NCI-H446 treated with DMSO at 0.1 percent for 48 hours (cell line): ENCODE results near the gene ARL5B.
A peak's percentile ranks its signal among the peaks of the same experiment; 100 is the strongest.

Experiments used
- DNase-seq: peaks from one replicate; lab custom pipeline; 2025; lab: John Stamatoyannopoulos, UW

Gene ARL5B

GRCh38 chr10:18658271-18659124 is 733 bp upstream of the ARL5B start:
- no peak for DNase-seq

DNA sequence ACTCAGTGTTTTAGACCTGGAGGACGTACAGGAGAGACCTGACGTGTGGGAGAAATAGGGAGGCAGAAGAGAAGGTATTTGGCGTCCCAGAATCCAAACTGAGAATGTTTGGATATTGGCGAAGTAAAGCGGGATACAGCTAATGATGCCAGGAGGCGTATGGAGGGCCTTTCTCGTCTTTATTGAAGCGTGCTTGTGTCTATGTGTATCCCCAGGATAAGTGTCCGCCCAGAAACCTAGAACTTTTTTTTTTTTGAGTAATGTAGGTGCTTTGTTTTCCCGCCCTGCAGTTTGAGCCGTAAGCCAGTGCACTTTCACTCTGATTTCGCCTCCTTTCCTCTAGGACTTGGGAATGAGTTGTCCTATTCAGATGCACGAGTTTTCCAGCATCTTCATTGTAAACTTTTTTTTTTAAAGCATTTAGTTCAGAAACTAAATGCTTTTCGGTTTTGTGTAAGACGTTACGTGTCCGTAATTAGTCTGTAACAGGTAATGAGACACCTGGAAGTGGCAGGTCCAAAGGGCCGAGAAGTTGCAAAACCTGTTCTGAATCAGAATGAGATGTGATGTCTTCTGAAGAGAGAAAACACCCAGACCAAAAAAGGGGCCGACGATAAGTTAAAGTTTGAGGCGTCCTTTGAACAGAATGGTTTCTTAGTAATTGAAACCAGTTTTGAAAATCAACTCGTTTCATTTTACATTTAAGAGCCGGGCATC is 746 bp downstream of the ARL5B start:
- DNase-seq: no peak

DNA sequence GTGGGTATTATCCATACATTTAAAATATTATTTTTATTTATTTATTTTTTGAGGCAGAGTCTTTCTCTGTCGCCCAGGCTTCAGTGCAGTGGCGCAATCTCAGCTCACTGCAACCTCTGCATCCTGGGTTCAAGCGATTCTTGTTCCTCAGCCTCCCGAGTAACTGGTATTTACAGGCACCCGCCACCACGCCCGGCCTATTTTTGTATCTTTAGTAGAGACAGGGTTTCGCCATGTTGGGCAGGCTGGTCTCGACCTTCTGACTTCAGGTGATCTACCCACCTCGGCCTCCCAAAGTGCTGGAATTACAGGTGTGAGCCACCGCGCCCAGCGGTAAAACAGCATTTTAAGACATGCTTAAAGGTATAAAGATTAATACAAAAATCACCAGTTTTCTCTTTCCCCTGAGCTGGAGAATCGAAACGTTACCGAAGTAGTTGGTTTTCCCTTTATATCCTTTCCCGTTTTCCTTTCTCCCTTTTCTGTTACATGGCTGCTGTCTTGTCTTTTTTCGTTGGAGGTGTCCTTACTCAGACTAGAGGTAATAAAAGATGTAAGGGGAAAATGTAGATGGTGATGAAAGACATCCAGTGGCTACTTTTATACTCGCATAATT is 1.7 kb downstream of the ARL5B start:
- DNase-seq: no peak

- DNase-seq: no peak
Measured at GRCh38 chr10:18664841-18665478, 5.7 kb downstream of the ARL5B start.

DNA sequence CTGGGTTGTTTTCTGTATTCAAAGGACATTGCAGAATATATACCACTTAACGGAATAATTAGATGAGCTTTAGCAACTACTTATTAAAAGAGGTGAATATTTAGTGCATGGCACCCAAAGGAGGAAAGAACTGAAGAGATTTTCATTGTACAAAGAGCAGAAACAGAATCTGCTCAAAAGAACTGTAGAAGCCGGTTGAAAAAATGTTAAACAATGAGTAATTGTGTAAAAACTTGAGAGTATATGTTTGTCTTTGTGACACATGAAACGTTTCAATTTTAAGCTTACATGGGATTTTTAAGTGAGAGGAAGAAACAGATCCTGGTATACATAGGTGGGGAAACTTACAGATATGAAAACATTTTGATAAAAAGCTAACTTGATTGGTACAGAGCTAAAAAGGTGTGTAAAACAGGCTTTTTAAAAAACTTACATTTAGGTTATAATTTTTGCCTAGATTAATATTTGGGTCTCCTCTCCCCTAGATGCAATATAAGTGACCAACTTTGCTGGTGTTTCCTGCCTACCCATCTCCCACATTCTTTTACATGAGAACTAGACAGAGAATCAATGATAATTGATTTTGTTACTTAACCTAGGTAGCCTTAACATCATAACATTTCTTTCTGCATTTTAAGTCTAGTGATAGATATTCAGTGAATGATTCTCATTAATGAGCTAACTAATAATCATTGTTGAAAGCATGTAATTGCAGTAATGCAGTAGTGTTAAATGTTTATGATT is 6.8 kb downstream of the ARL5B start:
- no peak for DNase-seq

GRCh38 chr10:18666810-18667209 is 7.6 kb downstream of the ARL5B start:
- no peak for DNase-seq

DNA sequence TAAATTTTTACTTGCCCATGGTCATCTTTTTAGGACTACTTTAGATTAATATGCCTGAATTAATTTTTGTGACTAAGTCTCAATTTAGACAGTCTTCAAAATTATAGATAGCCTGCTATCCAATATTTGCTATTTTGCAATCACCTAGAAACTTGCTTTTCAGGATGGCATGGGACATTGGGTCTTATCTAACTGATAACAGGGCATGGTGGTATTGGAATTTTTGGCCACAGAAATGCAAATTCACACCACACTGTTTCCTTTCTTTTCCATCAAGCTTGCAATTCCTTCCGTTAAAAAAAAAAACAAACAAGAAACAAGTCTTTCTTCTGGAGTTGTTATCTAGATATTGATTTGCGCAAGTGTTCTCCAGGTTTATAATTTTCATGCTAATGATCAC is 8.8 kb downstream of the ARL5B start:
- DNase-seq: no peak

GRCh38 chr10:18675086-18675801 is 16.0 kb downstream of the ARL5B start:
- no peak for DNase-seq

DNA sequence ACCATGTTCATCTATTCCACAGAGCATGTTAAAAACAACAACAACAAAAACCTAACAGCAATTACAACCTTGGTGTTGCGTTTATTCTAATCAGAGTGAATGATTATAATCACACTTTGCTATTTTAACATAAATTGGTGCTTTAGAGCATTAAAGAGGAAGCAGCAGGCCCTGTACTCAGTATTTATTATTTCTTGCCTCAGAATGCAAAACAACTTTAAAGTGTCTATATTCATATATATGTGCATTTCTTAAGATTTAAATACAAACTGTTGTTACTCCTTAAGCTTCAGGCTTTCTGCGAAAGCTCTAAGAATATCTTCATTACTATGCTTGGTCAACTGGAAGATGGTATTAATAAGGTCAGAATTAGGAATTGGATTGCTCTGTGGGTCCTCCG is 21.5 kb downstream of the ARL5B start:
- no peak for DNase-seq

DNA sequence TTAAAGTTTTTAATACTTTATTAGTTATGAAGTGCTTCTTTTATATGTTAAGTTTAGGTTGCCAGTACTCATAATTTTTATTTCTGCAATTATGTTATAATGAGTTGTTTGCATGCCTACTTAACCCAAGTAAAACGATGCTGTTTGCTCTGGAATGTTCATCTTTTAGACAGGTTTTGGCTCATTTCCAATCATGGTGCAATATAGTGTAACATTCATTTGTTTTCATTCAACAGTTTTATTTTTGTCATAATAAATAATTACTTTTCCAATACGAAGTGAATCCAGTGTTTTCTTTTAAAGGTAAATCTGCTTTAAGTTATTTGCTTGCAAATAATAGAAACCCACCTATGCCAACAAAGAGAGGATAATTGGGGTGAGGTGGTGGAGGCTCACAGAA is 22.1 kb downstream of the ARL5B start:
- no peak for DNase-seq

- DNase-seq: no peak
Measured at GRCh38 chr10:18681971-18682411, 22.8 kb downstream of the ARL5B start.

- no peak for DNase-seq
Measured at GRCh38 chr10:18683427-18683826, 24.2 kb downstream of the ARL5B start.

GRCh38 chr10:18684416-18684815 is 25.2 kb downstream of the ARL5B start:
- no peak for DNase-seq

GRCh38 chr10:18684953-18685352 is 25.7 kb downstream of the ARL5B start:
- no peak for DNase-seq

DNA sequence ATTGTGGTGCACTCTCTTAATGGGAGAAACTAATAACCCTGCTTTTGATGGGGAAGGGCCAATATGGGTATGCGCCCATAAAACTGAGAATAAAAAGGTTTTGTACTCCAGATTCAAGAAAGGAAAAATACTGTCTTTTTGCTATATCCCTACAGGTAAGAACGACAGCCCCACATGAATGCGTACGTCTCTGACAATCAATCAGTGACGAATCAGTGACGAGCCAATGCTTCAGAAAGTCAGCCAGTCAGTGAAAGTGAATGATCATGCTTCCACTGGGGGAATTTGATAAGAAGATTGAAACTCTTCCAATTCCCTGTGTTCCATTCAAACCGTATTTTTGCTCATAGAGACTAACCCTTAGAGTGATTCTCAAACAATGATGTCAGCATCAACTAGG is 26.3 kb downstream of the ARL5B start:
- DNase-seq: no peak

DNA sequence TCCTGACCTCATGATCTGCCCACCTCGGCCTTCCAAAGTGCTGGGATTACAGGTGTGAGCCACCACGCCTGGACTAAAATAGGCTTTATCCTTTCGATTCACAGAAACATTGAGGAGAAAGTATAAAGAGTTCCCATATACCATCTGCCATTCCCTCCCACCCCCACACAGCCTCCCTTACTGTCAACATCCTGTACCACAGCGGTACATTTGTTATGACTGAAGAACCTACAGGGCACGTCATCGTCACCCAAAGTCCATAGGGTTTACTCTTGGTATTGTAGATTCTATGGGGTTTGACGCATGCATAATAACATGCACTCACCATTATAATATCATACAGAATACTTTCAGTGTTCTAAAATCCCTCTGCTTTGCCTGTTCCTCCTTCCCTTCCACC is 28.0 kb downstream of the ARL5B start:
- no peak for DNase-seq

DNA sequence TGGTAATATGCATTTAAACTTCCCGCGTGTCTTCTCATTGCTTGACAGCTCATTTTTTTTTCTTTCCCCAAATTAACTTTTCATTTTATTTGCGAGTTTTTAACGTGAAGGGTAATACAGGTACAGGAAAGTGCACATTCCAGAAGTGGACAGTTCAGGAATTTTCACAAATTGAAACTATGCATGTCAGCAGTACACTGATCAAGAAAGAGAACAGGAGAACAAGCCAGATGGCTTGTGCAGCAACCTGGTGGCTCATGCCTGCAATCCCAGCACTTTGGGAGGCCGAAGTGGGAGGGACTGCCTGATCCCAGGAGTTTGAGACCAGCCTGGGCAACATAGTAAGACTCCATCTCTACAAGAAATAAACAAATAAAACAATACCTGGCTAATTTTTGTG is 28.5 kb downstream of the ARL5B start:
- DNase-seq: no peak

DNA sequence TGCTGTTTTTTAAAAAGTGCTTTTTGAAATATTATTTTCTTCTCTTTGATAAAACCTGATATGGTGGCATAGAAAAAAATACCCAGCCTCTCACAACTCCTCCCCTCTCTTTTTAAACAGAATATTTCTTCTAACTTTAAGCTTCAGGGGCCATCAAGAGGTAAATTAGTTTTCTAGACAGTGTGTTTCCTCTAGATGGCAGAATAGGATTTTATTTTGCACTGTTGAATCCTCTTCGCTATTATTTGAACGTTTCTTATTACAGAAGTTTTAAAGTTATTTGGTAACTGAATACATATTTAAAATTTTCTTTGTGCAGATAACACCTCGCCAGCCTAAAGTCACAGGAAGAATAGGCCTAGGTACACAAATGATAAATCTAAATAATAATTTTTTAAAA is 30.3 kb downstream of the ARL5B start:
- peak; percentile 2 for DNase-seq

DNA sequence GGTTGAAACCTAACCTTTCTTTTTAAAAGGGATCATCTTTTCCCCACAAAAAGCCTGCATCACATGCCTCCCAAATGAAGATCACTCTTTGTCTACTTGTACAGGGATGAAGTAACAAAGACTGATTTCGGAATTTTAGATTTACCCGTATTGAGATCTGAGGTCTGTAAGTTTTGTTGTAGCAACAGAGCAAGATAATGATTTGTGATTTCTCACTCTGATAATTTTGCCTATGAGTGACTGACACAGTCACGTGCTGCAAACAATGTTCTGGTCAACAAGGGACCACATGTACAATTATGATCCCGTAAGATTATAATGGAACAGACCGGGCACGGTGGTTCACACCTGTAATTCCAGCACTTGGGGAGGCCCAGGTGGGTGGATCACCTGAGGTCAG is 31.3 kb downstream of the ARL5B start:
- no peak for DNase-seq

DNA sequence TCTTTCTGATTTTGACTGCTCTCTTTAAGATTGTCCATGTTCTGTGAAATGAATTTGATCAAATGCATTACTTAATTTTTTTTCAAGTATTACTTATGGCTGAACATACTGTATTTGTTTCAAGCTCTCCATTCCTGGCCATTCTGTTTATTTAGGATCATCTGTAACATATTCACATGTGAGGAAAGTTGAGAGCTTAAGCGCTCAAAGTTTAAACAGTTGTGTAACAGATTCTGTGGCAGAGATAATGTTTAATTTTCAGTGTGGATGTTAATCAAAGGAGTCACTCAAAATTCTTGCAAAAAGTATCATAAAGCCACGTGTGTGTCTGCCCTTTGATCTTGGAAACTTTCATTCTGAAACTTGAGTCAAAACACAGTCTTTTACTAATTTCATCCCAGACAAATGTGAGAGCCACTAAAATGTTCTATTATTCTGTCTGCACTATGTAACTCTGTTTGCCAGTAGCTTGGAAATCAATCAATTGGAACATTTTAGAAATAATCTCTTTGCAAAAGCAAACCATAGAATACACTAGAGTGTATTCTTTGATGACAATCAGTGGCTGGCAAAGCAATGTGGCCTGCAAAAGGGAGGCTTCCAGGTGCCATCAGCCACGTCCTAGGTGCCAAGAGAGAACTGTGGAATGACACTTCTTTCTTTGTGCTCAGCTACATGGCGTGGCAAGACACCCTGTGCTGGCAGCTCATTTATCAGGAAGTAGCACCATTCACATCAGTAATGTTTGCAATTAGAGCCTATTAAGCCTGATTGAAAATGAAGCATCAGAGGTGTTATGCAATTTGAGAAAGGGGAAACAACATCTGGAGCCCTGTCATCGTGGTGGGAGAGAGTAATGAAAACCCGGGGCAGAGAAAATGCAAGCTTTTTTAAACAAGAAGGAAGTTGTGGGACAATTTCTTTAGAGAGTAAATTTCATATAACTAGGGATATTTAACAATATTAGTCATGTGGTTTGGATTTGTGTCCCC is 40.9 kb downstream of the ARL5B start:
- DNase-seq: no peak
